Measurements from ENCODE around the gene KRT86. TPM values are rescaled to one million over a fixed set of nuclear protein-coding genes. Genes with fewer than 3 reads are reported as not detected.

The KRT86 gene
- total RNA-seq, 4 donors from 2014 or later = 1.7 TPM; not detected in 3

- H3K4me3 ChIP-seq = no peak overlapping the region
- H3K36me3 ChIP-seq = no peaks in the 10 kb centered on the region
- 40 to 83% methylated on average over 1 to 5 of the region's 9 CpGs for WGBS, 2 donors (ENCODE audit: low coverage in 1 of 2)
- no peak for ATAC-seq
- peaks cover 45% of the 10 kb centered on the region for H3K27me3 ChIP-seq
- no peaks in the 10 kb centered on the region for H3K4me1 ChIP-seq
- no peaks in the 10 kb centered on the region for H3K9me3 ChIP-seq
- H3K27ac ChIP-seq = no peak overlapping the region
- TF ChIP-seq EP300 (IDR thresholded peaks at IDR 0.05) = no peak
- TF ChIP-seq, protein P1, sequence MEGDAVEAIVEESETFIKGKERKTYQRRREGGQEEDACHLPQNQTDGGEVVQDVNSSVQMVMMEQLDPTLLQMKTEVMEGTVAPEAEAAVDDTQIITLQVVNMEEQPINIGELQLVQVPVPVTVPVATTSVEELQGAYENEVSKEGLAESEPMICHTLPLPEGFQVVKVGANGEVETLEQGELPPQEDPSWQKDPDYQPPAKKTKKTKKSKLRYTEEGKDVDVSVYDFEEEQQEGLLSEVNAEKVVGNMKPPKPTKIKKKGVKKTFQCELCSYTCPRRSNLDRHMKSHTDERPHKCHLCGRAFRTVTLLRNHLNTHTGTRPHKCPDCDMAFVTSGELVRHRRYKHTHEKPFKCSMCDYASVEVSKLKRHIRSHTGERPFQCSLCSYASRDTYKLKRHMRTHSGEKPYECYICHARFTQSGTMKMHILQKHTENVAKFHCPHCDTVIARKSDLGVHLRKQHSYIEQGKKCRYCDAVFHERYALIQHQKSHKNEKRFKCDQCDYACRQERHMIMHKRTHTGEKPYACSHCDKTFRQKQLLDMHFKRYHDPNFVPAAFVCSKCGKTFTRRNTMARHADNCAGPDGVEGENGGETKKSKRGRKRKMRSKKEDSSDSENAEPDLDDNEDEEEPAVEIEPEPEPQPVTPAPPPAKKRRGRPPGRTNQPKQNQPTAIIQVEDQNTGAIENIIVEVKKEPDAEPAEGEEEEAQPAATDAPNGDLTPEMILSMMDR (IDR thresholded peaks at IDR 0.05) = no peak
- TF ChIP-seq POLR2AphosphoS5 (IDR thresholded peaks at IDR 0.05) = no peak
- TF ChIP-seq POLR2A (IDR thresholded peaks at IDR 0.05) = no peak
These were observed 41.8 kb downstream of the KRT86 start for GRCh38 chr12:52316290-52316689.

DNA sequence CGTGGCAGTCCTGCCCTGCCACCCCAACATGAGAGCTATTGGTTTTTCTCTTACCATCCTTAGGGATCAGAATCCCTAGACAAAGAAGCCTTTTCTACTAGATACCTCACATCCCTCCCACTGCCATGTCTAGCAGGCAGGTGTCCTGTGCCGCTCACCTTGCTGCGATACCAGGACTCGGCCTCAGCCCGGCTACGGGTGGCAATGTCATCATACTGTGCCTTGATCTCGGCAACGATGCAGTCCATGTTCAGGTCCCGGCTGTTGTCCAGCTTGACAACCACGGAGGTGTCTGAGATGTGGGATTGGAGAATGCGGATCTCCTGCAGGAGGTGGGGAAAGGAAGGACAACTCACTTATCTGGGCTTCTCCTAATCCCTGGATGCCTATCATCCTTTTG, 42.3 kb downstream of the KRT86 start:
- Histone ChIP-seq H3K4me3 (no peak overlapping the region), H3K36me3 (no peaks in the 10 kb centered on the region), H3K27ac (no peak overlapping the region), H3K9me3 (no peaks in the 10 kb centered on the region), H3K27me3 (peaks cover 50% of the 10 kb centered on the region), H3K4me1 (no peaks in the 10 kb centered on the region)
- TF ChIP-seq EP300 (IDR thresholded peaks at IDR 0.05) (no peak), POLR2AphosphoS5 (IDR thresholded peaks at IDR 0.05) (no peak), POLR2A (IDR thresholded peaks at IDR 0.05) (no peak)
- TF ChIP-seq, protein P1 (IDR thresholded peaks at IDR 0.05) = no peak
- no CpG with 5 or more reads among the region's 11 CpGs for WGBS, 2 donors (ENCODE audit: low coverage in 1 of 2)
- ATAC-seq = no peak

GRCh38 chr12:52317468-52318052, 43.1 kb downstream of the KRT86 start:
- no peak for TF ChIP-seq EP300 (IDR thresholded peaks at IDR 0.05)
- no peak for TF ChIP-seq POLR2AphosphoS5 (IDR thresholded peaks at IDR 0.05)
- no peak for TF ChIP-seq POLR2A (IDR thresholded peaks at IDR 0.05)
- TF ChIP-seq, protein P1 (IDR thresholded peaks at IDR 0.05) = no peak

GRCh38 chr12:52318241-52318990, 44.0 kb downstream of the KRT86 start:
- H3K27ac ChIP-seq = no peak overlapping the region
- H3K27me3 ChIP-seq = peaks cover 46% of the 10 kb centered on the region
- no peak for ATAC-seq
- no peaks in the 10 kb centered on the region for H3K9me3 ChIP-seq
- no peaks in the 10 kb centered on the region for H3K4me1 ChIP-seq
- 0 to 91% methylated on average over 1 to 5 of the region's 11 CpGs for WGBS, 2 donors (ENCODE audit: low coverage in 1 of 2)
- H3K4me3 ChIP-seq = no peak overlapping the region
- TF ChIP-seq, protein P1 (IDR thresholded peaks at IDR 0.05) = no peak
- TF ChIP-seq POLR2A (IDR thresholded peaks at IDR 0.05) (no peak), EP300 (IDR thresholded peaks at IDR 0.05) (no peak), POLR2AphosphoS5 (IDR thresholded peaks at IDR 0.05) (no peak)
- H3K36me3 ChIP-seq = no peaks in the 10 kb centered on the region

More at GRCh38 chr12:52317468-52318052, 43.1 kb downstream of the KRT86 start:
- Histone ChIP-seq H3K9me3 (no peaks in the 10 kb centered on the region), H3K27ac (no peak overlapping the region), H3K36me3 (no peaks in the 10 kb centered on the region), H3K4me1 (no peaks in the 10 kb centered on the region), H3K27me3 (peaks cover 46% of the 10 kb centered on the region), H3K4me3 (no peak overlapping the region)
- 70% methylated on average over 2 of the region's 12 CpGs; no CpG with 5 or more reads in 1 of the 2 donors for WGBS, 2 donors (ENCODE audit: low coverage in 1 of 2)
- ATAC-seq = no peak

- WGBS, 2 donors (ENCODE audit: low coverage in 1 of 2) = 27 to 64% methylated on average over 2 to 5 of the region's 11 CpGs
- Histone ChIP-seq H3K36me3 (no peaks in the 10 kb centered on the region), H3K27ac (no peak overlapping the region), H3K4me1 (no peaks in the 10 kb centered on the region), H3K9me3 (no peaks in the 10 kb centered on the region), H3K4me3 (no peak overlapping the region), H3K27me3 (peaks cover 43% of the 10 kb centered on the region)
- ATAC-seq = no peak
- TF ChIP-seq POLR2A (IDR thresholded peaks at IDR 0.05) (no peak), POLR2AphosphoS5 (IDR thresholded peaks at IDR 0.05) (no peak), EP300 (IDR thresholded peaks at IDR 0.05) (no peak)
- TF ChIP-seq, protein P1 (IDR thresholded peaks at IDR 0.05) = no peak
These were observed 44.7 kb downstream of the KRT86 start for GRCh38 chr12:52319097-52319496.

All from gastroesophageal sphincter (tissue), 4 donors.